KBM-7 (cell line): ENCODE results near the gene FAM217B.
A peak's percentile ranks its signal among the peaks of the same experiment; 100 is the strongest.

Experiments
- DNase-seq: peaks from one replicate; pipeline ENCODE4 v3.0.0-alpha.2; 2015
- in situ Hi-C: fragments of 300-500 bp; cut with MboI; formaldehyde crosslinking; loops from 2 replicates; pipeline ENCODE4 v1.14.3; 2020; ENCODE audit warnings: low sequenced_read_pairs, low pct_unique_long_range_greater_than_20kb, mixed read lengths

Gene FAM217B, protein sequence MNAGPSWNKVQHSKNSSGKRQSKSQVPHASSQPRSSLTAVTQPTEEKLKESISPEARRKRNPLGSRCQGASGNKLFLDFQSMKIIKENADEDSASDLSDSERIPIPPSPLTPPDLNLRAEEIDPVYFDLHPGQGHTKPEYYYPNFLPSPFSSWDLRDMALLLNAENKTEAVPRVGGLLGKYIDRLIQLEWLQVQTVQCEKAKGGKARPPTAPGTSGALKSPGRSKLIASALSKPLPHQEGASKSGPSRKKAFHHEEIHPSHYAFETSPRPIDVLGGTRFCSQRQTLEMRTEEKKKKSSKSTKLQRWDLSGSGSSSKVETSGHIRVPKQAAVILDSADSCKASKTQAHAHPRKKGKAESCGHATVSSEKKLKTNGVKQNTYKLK

DNA sequence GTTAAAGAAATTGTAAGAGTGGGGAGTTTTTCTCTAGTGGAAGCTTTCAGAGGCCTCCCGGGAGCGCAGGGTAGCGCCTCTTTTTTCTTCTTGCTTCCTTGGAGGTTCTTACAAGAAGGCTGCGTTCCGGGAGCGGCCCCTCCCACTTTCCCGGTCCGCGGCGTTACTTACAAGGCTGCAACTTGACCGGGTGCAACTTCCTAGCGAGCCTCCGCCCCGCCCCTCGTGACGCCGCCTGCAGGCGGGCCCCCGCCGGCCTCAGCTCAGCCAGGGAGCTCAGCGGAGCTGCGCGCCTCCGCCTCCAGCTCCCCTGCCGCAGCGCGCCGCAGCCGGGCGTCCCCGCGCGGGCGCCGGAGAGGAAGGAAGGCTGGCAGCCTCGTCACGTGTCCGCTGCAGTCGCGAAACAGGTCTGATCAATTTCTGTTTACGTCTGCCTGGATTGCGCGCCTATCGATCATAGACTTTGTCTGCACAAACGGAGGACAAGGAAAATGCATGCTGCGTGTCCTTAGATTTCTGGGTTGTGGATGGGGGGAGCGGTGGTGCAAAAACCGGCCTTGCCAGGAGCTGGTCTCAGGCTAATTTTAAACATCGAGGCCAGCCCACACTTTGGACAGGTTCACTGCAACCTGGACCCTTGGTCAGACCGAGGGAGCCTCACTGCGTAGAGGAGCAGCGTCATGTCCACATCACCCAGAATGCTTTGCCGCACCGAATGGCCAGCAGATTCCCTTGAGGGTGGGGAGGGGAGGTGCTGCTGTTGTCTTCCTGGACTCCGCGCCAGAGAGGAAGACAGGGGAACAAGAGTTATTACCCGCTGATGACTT, at the start of gene FAM217B, which contains the start of gene PPP1R3D:
Gene FAM217B, plus strand, starts transcription at position 261 of the 827 bp plus-strand sequence. CDS start 3,555 bp downstream, outside the sequence.
Gene PPP1R3D, minus strand, starts transcription at position 177 of the 827 bp plus-strand sequence. CDS start 374 bp downstream, outside the sequence.
- in situ Hi-C loops = no loop called here
- DNase-seq = peak; percentile 96

GRCh38 chr20:59891581-59891980, 48.6 kb upstream of the FAM217B start:
- peak; percentile 1 for DNase-seq
- in situ Hi-C loops = no loop called here

GRCh38 chr20:59895908-59896307, 44.3 kb upstream of the FAM217B start:
- in situ Hi-C loops = no loop called here
- no peak for DNase-seq

GRCh38 chr20:59902470-59902869, 37.7 kb upstream of the FAM217B start:
- in situ Hi-C loops = no loop called here
- DNase-seq = no peak

GRCh38 chr20:59903621-59904020, 36.6 kb upstream of the FAM217B start:
- in situ Hi-C loops = no loop called here
- DNase-seq = no peak

DNA sequence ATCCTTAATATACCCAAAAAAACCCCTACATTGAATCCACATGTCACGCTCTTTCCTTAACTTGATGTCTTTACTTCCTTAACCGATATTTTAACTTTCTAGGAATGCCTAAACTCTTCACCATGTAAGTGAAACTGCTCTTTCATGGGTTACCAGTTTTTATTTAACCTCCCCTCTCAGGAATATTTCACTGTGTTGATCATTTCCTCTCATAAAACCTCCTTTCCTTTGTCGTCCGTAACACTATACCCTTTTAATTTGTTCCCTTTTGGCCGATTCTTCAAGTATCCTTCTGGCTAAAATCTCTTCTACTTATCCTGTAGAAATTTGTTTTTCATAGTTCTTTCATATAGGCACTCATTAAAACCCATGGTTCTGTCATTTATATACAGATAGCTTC, 31.3 kb upstream of the FAM217B start:
- DNase-seq = no peak
- in situ Hi-C loops = no loop called here

GRCh38 chr20:59911041-59911440, 29.1 kb upstream of the FAM217B start:
- in situ Hi-C loops = no loop called here

GRCh38 chr20:59912609-59913008, 27.6 kb upstream of the FAM217B start:
- in situ Hi-C loops = no loop called here
- DNase-seq = peak; percentile 75

More at GRCh38 chr20:59911041-59911440, 29.1 kb upstream of the FAM217B start:
- no peak for DNase-seq

DNA sequence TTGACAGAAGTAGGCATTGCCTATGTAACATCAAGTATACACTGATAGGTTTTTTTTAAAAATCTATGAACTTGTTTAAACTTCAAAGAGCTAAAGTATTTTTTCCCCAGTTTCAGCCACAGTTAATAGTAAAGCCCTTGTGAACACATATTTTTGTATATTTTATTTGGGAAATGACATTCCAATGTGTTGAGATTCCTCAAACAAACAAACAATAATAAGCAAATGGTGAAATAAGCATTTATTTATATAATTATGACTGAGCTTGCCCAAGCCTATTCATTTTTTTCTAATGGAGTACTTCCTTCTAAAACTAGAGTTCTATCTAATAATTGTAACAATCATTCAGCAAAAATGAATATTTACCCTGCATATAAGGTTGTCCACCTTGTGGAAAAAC, 19.2 kb upstream of the FAM217B start:
- no peak for DNase-seq
- in situ Hi-C loops = no loop called here

GRCh38 chr20:59923514-59923913, 16.7 kb upstream of the FAM217B start:
- in situ Hi-C loops = no loop called here

GRCh38 chr20:59925359-59925758, 14.8 kb upstream of the FAM217B start:
- in situ Hi-C loops = no loop called here
- DNase-seq = no peak

More at GRCh38 chr20:59923514-59923913, 16.7 kb upstream of the FAM217B start:
- no peak for DNase-seq

DNA sequence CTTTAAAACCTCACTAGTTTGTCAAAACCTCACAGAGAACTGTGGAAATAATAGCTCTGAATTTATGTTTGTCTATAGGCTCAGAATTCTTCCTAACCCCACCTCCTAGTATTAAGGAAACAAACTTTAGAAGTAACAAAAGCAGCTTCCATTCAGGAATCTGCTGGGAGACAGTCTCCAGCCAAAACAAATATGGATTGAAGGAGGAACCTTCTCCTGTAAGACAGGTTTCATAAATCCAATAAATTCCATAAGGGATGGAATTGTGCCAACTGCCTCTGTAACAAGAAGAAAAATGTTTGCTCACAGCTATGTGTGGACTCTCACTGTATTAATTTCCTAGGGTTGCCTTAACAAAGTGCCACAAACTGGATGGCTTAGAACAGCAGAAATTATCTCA, 14.3 kb upstream of the FAM217B start:
- in situ Hi-C loops = no loop called here
- no peak for DNase-seq

DNA sequence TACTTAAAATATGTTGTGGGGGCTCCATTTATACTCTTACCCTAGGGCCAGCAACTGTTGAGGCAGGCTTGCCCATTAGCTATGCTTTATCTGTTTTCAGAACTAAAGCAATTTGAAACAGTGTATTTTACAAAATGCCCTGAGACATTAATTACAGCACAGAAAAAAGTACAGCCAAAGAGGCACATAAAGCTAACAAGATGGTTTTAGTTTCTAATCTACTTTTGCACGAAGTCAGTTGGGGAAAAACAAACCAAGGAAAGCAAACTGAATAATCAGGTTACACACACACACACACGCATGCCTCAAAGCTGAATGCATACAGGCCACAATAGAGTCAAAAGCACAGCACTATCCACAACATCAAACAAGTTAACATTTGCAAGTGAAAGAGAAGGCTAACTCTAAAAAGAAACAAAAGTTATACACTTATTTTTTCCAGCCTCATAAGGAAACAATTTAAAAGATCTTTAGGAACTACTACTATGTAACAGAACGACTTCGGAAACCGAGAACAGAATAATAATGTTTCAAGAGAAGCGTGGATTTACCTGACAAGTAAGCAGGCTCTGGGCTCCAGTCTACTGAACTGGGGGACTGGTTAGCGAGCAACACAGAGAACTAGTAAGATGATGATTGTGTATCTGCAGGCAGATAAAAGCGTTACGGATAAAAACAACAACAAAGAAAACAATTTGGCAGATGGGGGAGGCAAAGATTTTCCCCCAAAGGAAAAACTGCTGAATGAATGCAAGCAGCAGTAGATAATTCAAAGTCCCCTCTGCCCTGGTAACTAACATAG, 8.5 kb upstream of the FAM217B start:
- in situ Hi-C loops = no loop called here
- no peak for DNase-seq

DNA sequence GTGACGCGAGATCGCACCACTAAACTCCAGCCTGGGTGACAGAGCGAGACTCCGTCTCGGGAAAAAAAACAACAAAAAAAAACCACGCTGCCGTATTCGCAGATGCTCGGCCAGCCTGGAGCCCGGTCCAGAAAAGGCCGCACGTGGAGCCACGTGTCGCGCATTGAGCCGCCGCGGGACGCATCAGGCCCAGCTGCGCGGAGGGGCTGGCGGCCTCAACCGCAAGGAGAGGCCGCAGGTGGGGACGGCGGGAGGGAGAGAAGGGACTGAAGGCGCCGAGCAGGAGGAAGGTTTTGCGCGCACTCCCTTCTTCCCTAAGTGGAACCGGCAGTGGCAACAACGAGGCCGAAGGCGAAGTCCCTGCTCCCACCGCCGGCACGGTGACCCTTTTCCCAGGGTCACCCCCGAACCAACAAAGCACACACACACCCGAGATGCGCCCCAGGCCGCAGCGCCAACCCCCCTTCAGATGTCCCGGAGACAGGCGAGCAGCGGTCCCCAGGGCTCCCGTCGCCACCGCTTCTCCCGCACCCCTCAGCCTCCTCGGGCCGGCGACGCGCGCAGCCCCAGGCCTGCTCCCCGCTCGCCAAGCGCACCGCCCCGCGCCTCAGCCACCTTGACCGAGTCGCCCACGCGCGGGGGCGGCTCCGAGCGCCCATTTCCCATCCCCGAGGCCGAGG, 7.4 kb upstream of the FAM217B start:
- no peak for DNase-seq
- in situ Hi-C loops = no loop called here

DNA sequence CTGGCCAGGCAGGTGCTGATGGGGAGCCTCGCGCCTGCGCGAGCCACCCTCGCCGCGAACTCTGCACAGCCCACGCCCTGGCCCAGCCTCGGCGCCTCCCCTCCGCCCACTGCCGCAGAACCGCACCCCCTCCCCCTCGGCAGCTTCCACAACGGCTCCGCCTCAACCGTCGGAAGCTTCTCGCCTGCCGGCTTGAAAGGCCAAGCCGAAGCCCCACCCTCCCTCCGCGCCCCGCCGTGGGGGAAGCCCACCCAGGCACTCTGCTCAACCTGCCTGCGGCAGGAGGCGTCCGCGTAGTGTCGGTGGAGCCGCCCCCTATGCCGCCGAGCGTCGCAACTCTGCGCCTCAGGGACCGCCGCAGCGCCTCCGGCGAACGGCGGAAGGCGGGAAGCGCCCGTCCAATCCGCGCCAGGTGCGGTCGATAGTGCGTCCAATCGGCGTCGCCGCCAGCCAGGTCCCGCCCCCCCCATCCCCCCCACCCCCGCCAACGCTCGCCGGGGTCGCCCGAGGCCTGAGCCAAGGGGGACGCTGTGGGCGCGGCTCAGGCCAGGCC, 6.8 kb upstream of the FAM217B start, which contains the start of gene SYCP2:
Gene SYCP2, minus strand, starts transcription at position 342 of the 553 bp plus-strand sequence. CDS start 11,224 bp downstream, outside the sequence.
- no peak for DNase-seq
- in situ Hi-C loops = no loop called here

- in situ Hi-C loops = no loop called here
- DNase-seq = peak; percentile 81
These were observed 6.2 kb upstream of the FAM217B start for GRCh38 chr20:59933849-59934585.

DNA sequence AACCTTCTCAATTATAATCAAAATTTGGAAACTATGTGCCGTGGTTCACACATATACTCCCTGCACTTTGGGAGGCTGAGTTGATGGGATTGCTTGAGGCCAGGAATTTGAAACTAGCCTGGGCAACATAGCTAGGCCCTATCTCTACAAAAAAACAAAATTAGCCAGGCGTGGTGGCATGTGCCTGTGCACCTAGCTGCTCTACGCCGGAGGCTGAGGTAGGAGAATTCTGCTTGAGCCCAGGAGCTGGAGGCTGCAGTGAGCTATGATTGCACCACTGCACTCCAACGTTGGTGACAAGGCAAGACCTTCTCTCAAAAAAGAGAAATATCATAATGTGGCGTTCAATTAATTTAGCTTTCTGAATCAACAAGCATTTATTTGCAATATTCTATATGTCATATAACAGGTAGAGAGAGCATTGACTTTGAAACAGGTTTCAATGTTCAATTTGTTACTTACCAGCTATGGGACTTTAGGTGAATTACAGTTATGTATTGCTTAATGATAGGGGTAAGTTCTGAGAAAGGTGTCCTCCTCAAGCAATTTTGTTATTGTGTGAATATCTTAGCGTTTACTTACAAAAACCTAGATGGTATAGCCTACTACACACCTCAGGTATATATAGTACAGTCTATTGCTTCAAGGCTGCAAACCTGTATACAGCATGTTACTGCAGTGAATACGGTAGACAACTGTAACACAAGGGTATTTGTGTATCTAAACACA, 4.6 kb upstream of the FAM217B start:
- in situ Hi-C loops = no loop called here
- no peak for DNase-seq
